Kidney epithelial cell (primary cell): Measurements from ENCODE around the gene AGL. TPM values are rescaled to one million over a fixed set of nuclear protein-coding genes. Genes with fewer than 3 reads are reported as not detected.

Source experiments
- DNase-seq: peaks from one replicate; pipeline ENCODE4 v3.0.0-alpha.2; 2010; ENCODE audit warnings: low read depth
- H3K27me3 ChIP-seq: 2 replicates; pipeline ENCODE4 v1.6.0; 2011; ENCODE audit warnings: low read length; ENCODE audit not compliant: control insufficient read depth, insufficient read depth
- H3K36me3 ChIP-seq: 2 replicates; pipeline ENCODE4 v1.5.1; 2011; ENCODE audit warnings: low read length; ENCODE audit not compliant: control insufficient read depth, insufficient read depth
- H3K4me3 ChIP-seq: 2 replicates; pipeline ENCODE4 v1.5.1; 2011; ENCODE audit warnings: low read depth, mild to moderate bottlenecking, control low read depth, low read length
- total RNA-seq: library from RNA; depleted of rRNA; stranded (reverse); fragments of >200 nt; gene quantifications from 2 replicates; pipeline ENCODE4 v1.2.3, GENCODE V29; 2015
- TF ChIP-seq, protein P1 (sequence below): IDR thresholded peaks from 2 replicates; pipeline ENCODE4 v1.5.1; 2011; ENCODE audit warnings: mild to moderate bottlenecking, moderate library complexity, low read length, control low read depth, inconsistent platforms; ENCODE audit not compliant: insufficient read depth, poor library complexity, severe bottlenecking

The AGL gene
- total RNA-seq = 12.7 and 15.4 TPM in 2 replicates

GRCh38 chr1:99849744-99850458, at the start of gene AGL:
AGL (plus strand) TSS chr1:99850361; CDS start chr1:99851043, 682 bp downstream.
- TF ChIP-seq, protein P1, sequence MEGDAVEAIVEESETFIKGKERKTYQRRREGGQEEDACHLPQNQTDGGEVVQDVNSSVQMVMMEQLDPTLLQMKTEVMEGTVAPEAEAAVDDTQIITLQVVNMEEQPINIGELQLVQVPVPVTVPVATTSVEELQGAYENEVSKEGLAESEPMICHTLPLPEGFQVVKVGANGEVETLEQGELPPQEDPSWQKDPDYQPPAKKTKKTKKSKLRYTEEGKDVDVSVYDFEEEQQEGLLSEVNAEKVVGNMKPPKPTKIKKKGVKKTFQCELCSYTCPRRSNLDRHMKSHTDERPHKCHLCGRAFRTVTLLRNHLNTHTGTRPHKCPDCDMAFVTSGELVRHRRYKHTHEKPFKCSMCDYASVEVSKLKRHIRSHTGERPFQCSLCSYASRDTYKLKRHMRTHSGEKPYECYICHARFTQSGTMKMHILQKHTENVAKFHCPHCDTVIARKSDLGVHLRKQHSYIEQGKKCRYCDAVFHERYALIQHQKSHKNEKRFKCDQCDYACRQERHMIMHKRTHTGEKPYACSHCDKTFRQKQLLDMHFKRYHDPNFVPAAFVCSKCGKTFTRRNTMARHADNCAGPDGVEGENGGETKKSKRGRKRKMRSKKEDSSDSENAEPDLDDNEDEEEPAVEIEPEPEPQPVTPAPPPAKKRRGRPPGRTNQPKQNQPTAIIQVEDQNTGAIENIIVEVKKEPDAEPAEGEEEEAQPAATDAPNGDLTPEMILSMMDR = no peak
- Histone ChIP-seq H3K27me3 (no peaks in the 10 kb centered on the region), H3K4me3 (peak within 1 kb of the TSS; percentile 81), H3K36me3 (no peaks in the 10 kb centered on the region)
- peak; percentile 28 for DNase-seq

GRCh38 chr1:99801584-99801983, 48.6 kb upstream of the AGL start:
- no peaks in the 10 kb centered on the region for H3K27me3 ChIP-seq
- no peaks in the 10 kb centered on the region for H3K36me3 ChIP-seq
- H3K4me3 ChIP-seq = no peak overlapping the region
- no peak for DNase-seq
- TF ChIP-seq, protein P1 = no peak

- TF ChIP-seq, protein P1 = no peak
- Histone ChIP-seq H3K27me3 (no peaks in the 10 kb centered on the region), H3K36me3 (no peaks in the 10 kb centered on the region), H3K4me3 (no peak overlapping the region)
- no peak for DNase-seq
These were observed 43.3 kb upstream of the AGL start for GRCh38 chr1:99806882-99807281.

GRCh38 chr1:99808391-99809115, 41.6 kb upstream of the AGL start:
- Histone ChIP-seq H3K4me3 (no peak overlapping the region), H3K36me3 (no peaks in the 10 kb centered on the region), H3K27me3 (no peaks in the 10 kb centered on the region)
- DNase-seq = peak; percentile 79
- TF ChIP-seq, protein P1 = peak; percentile 36

GRCh38 chr1:99811075-99811474, 39.1 kb upstream of the AGL start:
- no peaks in the 10 kb centered on the region for H3K36me3 ChIP-seq
- H3K27me3 ChIP-seq = no peaks in the 10 kb centered on the region
- no peak overlapping the region for H3K4me3 ChIP-seq
- DNase-seq = no peak
- TF ChIP-seq, protein P1 = no peak
